ENCODE results near the gene MTCL3.

Gene MTCL3

DNA sequence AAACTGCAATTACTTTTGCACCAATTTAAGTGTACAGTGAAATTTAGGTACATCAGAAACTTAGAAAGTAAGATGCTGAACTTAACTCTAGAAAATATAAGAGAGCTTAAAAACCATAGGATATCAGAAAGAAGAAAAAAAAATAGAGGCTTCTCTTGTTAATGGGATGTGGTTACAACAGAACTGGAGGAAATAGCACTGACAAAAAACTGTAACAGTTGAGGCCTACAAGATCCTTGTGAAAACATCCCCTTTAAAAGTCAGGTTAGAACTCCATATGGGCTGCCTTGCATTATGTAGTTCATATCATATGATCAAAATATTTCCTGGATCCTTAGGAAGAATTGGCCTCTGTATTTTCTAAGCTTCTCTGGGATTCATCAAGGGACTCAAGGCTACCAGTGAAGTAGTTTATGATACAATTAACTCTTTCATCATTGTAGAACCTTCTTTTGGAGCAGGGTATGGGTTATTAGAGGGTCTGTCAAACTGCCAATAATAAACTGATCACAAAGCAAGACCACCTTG is 24.8 kb downstream of the MTCL3 start:
- no peak for DNase-seq
- intact Hi-C loops (cut with DNase I; ENCODE audit: low total_unique reads), result no loop called here
- Histone ChIP-seq H3K4me3 (no peak overlapping the region), H3K36me3 (no peaks in the 10 kb centered on the region), H3K4me1 (no peaks in the 10 kb centered on the region), H3K9me3 (peaks cover 0 to 8% (median 0%) of the 10 kb centered on the region in 8 donors), H3K27ac (no peak overlapping the region), H3K27me3 (replicated peaks in 1 of 7) (no peaks in the 10 kb centered on the region)
- TF ChIP-seq POLR2AphosphoS5 (IDR thresholded peaks at IDR 0.05) (no peak), POLR2A (IDR thresholded peaks at IDR 0.05) (no peak)
- TF ChIP-seq, protein P1, sequence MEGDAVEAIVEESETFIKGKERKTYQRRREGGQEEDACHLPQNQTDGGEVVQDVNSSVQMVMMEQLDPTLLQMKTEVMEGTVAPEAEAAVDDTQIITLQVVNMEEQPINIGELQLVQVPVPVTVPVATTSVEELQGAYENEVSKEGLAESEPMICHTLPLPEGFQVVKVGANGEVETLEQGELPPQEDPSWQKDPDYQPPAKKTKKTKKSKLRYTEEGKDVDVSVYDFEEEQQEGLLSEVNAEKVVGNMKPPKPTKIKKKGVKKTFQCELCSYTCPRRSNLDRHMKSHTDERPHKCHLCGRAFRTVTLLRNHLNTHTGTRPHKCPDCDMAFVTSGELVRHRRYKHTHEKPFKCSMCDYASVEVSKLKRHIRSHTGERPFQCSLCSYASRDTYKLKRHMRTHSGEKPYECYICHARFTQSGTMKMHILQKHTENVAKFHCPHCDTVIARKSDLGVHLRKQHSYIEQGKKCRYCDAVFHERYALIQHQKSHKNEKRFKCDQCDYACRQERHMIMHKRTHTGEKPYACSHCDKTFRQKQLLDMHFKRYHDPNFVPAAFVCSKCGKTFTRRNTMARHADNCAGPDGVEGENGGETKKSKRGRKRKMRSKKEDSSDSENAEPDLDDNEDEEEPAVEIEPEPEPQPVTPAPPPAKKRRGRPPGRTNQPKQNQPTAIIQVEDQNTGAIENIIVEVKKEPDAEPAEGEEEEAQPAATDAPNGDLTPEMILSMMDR (IDR thresholded peaks at IDR 0.05 in 8 of 11, conservative IDR thresholded peaks at IDR 0.05 in 3 of 11), result no peak

DNA sequence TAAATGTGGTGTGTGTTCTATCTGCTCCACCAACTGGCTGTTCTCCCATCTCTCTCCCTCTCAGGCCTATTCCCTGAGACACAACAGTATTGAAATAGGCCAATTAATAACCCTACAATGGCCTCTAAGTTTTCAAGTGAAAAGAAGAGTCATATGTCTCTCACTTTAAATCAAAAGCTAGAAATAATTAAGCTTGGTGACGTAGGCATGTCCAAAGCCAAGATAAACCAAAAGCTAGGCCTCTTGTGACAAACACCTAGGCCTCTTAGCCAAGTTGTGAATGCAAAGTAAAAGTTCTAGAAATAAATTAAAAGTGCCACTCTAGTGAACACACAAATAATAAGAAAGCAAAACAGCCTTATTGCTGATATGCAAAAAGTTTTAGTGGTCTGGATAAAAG is 29.9 kb downstream of the MTCL3 start:
- Histone ChIP-seq H3K36me3 (no peaks in the 10 kb centered on the region), H3K4me1 (peaks cover 0 to 8% (median 2%) of the 10 kb centered on the region in 6 donors), H3K9me3 (peaks cover 0 to 8% (median 0%) of the 10 kb centered on the region in 8 donors), H3K4me3 (no peak overlapping the region), H3K27ac (no peak overlapping the region), H3K27me3 (replicated peaks in 1 of 7) (no peaks in the 10 kb centered on the region)
- DNase-seq, result no peak
- intact Hi-C loops (cut with DNase I; ENCODE audit: low total_unique reads), result no loop called here
- WGBS, 5 donors, result 85 to 90% (median 88%) methylated on average over 1 of the region's 1 CpG
- TF ChIP-seq, protein P1 (IDR thresholded peaks at IDR 0.05 in 8 of 11, conservative IDR thresholded peaks at IDR 0.05 in 3 of 11), result no peak
- TF ChIP-seq POLR2A (IDR thresholded peaks at IDR 0.05) (no peak), POLR2AphosphoS5 (IDR thresholded peaks at IDR 0.05) (no peak)

DNA sequence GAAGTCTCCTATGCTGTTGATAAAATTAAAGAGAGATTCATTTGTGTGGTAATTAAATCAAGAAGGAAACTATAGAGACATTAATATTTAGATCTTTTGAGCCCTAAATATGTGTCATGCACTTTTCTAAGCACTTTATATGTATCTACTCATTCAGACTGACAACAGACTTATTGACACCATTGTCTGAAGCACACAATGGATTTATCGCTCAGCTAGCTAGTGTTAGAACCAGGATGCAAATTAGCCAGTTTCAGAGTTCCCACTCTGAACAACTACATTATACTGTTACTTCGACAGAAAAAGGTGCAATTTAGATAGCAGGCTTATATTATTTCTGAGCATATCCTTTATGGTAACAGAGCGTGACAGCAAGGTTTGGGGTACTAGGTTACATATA is 32.2 kb downstream of the MTCL3 start:
- Histone ChIP-seq H3K36me3 (no peaks in the 10 kb centered on the region), H3K27me3 (replicated peaks in 1 of 7) (no peaks in the 10 kb centered on the region), H3K9me3 (peaks cover 0 to 8% (median 0%) of the 10 kb centered on the region in 8 donors), H3K4me3 (no peak overlapping the region), H3K27ac (no peak overlapping the region), H3K4me1 (peaks cover 0 to 17% (median 9%) of the 10 kb centered on the region in 6 donors)
- no peak for DNase-seq
- TF ChIP-seq POLR2A (IDR thresholded peaks at IDR 0.05), result no peak
- TF ChIP-seq POLR2AphosphoS5 (IDR thresholded peaks at IDR 0.05), result no peak
- TF ChIP-seq, protein P1 (IDR thresholded peaks at IDR 0.05 in 8 of 11, conservative IDR thresholded peaks at IDR 0.05 in 3 of 11), result no peak
- WGBS, 5 donors, result 88 to 96% (median 94%) methylated on average over 3 of the region's 3 CpGs
- intact Hi-C loops (cut with DNase I; ENCODE audit: low total_unique reads), result no loop called here

DNA sequence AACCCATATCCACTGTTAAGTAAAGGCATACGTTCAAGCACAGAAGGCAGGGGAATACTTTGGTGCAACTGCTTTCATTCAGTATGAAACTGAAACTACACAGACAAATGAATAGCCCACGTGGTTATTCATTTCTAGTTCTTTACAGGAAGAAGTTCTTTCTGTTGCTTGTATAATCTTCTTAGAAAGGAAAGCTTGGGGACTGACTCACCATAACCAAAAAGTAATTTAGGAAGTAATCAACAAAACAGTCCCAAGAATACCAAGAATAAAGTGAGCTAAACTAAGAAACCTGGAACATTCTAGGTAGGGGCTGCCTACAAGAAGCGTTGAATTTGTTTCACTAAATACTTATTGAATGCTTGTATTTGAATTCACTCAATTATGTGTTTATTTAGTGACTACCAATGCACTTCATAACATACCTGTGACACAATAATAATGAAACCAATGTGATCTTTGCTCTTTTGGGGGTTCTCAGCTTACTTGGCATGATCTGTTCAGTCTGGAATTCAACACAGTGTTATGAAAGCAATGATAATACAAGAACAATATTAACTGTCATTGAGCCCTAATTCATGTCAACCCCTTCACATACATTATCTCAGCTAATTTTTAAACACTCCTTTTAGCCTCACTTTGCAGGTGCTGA is 34.8 kb downstream of the MTCL3 start:
- H3K27me3 ChIP-seq (replicated peaks in 1 of 7), result no peaks in the 10 kb centered on the region
- no peaks in the 10 kb centered on the region for H3K36me3 ChIP-seq
- DNase-seq, result no peak
- TF ChIP-seq, protein P1 (IDR thresholded peaks at IDR 0.05 in 8 of 11, conservative IDR thresholded peaks at IDR 0.05 in 3 of 11), result no peak
- no peak for TF ChIP-seq POLR2AphosphoS5 (IDR thresholded peaks at IDR 0.05)
- TF ChIP-seq POLR2A (IDR thresholded peaks at IDR 0.05), result no peak
- 14 to 23% (median 18%) methylated on average over 3 of the region's 3 CpGs for WGBS, 5 donors
- peak overlapping the region in 6 of 8 donors; percentile 23 to 56 (median 43) for H3K27ac ChIP-seq
- intact Hi-C loops (cut with DNase I; ENCODE audit: low total_unique reads), result no loop called here
- peaks cover 0 to under 1% (median 0%) of the 10 kb centered on the region in 8 donors for H3K9me3 ChIP-seq
- H3K4me1 ChIP-seq, result peaks cover 0 to 17% (median 9%) of the 10 kb centered on the region in 6 donors
- H3K4me3 ChIP-seq, result peak overlapping the region in 3 of 8 donors; percentile 5 to 37 (median 16)

Measured in spleen (tissue), 11 donors.